A549 treated with CpdA at 1 μM for 4 hours (cell line): ENCODE measurements around the gene RASA1. TPM values are rescaled to one million over a fixed set of nuclear protein-coding genes. Genes with fewer than 3 reads are reported as not detected.

ENCODE experiments used
- total RNA-seq: library from RNA; stranded (reverse); fragments of 200-300 nt; extraction: Qiagen RNA extraction; gene quantifications from 5 replicates; pipeline ENCODE4 v1.2.3, GENCODE V29; 2022; ENCODE audit warnings: low read depth

RASA1 gene
- total RNA-seq: 19.1 to 27.2 TPM (median 23.9 TPM) in 5 replicates

DNA sequence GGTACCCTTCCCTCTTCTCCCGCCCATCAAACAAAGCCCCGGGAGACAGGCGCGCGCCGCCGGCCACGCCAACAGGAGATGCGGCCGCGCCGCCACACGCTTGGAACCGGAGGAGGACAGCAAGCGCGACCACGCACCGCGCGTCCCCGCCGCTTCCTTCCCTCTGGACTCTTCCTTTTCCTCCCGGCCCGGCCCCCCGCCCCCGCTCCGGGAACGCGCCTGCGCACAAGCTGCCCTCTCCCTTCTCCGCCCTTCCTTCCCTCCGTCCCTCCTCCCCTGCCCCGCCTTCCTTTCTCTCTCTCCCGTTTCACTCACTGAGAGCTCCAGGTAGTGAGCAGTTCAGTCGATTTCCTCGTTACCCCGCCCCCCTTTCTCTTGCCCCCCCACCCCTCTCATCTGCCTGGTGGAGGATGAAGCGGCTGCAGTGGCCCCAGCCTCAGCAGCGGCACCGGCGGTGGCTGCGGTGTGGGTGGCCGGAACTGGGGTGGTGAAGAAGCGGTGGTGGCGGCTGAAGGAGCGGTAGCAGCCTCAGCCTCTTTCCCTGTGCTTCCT, at the start of gene RASA1:
TSS of gene RASA1 (plus strand) at position 310 of the 552 bp plus-strand sequence. CDS start 569 bp downstream, outside the sequence.

DNA sequence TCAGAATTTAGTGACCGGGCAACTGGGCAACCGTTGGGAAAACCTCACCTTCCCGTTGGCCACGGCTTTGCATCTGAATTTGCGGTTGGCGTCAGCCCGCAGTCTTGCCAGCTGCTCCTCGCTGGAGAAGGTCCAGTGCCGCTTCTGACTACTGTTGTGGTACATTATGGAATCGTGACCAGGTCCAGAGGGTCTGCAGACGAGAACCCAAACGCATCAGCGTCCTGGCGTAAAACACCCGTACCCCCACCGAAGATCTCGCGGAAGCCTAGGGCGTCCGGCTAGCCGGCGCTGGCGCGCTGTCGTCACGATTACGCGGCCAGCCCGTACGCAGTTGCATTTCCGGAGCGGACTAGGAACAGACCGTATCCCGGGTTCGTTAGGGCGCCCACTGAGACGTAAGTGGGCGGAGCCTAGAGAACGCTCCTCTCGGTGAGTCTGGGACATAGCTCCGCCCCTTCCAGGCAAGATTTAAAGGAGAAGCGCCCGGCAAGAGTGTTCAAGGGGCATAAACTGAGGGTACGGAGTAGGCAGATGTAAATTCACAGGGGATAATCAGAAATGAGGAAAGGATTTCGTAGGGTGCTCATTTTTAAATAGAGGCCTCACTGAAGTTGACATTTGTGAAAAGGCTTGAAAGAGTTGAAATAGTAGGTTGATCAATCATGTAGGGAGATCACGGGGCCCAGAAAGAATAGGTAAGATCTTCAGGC, 145.1 kb downstream of the RASA1 start, which contains the start of gene CCNH:
TSS of gene CCNH (minus strand) at position 301 of the 713 bp plus-strand sequence. CDS start at position 165, 136 bp downstream.

Other genes with a start within 250 kb of the RASA1 start
- gene CCNH, start 145.0 kb downstream of the RASA1 start, total RNA-seq: 40.1 to 63.1 TPM (median 42.5 TPM) in 5 replicates